Fibroblast of mammary gland (primary cell): ENCODE measurements around the gene CFTR.

Experiments used
- DNase-seq: peaks from one replicate; pipeline ENCODE4 v3.0.0-alpha.2; 2010; ENCODE audit warnings: low read depth
- H3K4me3 ChIP-seq: 2 replicates; pipeline ENCODE4 v1.5.1; 2011; ENCODE audit warnings: low read depth, mild to moderate bottlenecking, low read length, moderate library complexity; ENCODE audit not compliant: control insufficient read depth
- TF ChIP-seq, protein P1 (sequence below): conservative IDR thresholded peaks from 2 replicates; pipeline ENCODE4 v1.5.1; 2011; ENCODE audit warnings: low read depth, low read length, inconsistent platforms; ENCODE audit not compliant: control insufficient read depth, insufficient read depth

The CFTR gene

DNA sequence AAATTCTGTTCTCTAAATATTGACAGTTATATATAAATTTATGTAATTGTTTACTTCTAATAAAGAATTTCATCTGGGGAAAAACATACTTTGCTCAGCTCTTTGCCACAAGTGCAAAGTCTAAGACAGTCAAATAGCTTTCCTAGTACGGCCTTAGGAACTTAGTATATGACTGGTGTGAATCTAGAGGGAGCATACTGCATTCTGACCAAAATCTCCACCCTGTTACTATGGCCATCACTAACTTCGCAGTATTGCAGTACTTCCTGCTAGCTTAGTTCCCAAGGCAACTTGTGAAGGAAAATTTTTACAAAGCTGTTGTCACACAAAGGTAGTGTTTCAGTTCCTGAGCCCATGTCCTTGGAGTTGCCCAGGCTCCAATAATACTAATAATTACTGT lies 181.5 kb downstream of the CFTR start:
- DNase-seq = no peak
- no peak overlapping the region for H3K4me3 ChIP-seq
- TF ChIP-seq, protein P1, sequence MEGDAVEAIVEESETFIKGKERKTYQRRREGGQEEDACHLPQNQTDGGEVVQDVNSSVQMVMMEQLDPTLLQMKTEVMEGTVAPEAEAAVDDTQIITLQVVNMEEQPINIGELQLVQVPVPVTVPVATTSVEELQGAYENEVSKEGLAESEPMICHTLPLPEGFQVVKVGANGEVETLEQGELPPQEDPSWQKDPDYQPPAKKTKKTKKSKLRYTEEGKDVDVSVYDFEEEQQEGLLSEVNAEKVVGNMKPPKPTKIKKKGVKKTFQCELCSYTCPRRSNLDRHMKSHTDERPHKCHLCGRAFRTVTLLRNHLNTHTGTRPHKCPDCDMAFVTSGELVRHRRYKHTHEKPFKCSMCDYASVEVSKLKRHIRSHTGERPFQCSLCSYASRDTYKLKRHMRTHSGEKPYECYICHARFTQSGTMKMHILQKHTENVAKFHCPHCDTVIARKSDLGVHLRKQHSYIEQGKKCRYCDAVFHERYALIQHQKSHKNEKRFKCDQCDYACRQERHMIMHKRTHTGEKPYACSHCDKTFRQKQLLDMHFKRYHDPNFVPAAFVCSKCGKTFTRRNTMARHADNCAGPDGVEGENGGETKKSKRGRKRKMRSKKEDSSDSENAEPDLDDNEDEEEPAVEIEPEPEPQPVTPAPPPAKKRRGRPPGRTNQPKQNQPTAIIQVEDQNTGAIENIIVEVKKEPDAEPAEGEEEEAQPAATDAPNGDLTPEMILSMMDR = no peak

DNA sequence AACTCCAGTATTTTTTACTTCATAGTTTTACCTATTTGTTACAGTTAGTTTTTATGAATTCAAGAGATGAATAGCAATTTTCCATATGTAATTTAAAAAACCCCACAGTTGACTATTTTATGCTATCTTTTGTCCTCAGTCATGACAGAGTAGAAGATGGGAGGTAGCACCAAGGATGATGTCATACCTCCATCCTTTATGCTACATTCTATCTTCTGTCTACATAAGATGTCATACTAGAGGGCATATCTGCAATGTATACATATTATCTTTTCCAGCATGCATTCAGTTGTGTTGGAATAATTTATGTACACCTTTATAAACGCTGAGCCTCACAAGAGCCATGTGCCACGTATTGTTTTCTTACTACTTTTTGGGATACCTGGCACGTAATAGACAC lies 184.2 kb downstream of the CFTR start:
- TF ChIP-seq, protein P1 = no peak
- no peak for DNase-seq
- H3K4me3 ChIP-seq = no peak overlapping the region

DNA sequence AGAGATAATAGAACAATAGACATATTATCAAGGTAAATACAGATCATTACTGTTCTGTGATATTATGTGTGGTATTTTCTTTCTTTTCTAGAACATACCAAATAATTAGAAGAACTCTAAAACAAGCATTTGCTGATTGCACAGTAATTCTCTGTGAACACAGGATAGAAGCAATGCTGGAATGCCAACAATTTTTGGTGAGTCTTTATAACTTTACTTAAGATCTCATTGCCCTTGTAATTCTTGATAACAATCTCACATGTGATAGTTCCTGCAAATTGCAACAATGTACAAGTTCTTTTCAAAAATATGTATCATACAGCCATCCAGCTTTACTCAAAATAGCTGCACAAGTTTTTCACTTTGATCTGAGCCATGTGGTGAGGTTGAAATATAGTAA lies 185.5 kb downstream of the CFTR start:
- TF ChIP-seq, protein P1 = no peak
- H3K4me3 ChIP-seq = no peak overlapping the region
- DNase-seq = no peak

GRCh38 chr7:117666031-117666430 lies 186.2 kb downstream of the CFTR start:
- TF ChIP-seq, protein P1 = no peak
- peak; percentile 47 for DNase-seq
- no peak overlapping the region for H3K4me3 ChIP-seq

GRCh38 chr7:117666689-117667088 lies 186.9 kb downstream of the CFTR start:
- H3K4me3 ChIP-seq = no peak overlapping the region
- no peak for DNase-seq
- TF ChIP-seq, protein P1 = no peak

DNA sequence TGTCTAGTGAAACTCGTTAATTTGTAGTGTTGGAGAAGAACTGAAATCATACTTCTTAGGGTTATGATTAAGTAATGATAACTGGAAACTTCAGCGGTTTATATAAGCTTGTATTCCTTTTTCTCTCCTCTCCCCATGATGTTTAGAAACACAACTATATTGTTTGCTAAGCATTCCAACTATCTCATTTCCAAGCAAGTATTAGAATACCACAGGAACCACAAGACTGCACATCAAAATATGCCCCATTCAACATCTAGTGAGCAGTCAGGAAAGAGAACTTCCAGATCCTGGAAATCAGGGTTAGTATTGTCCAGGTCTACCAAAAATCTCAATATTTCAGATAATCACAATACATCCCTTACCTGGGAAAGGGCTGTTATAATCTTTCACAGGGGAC lies 187.6 kb downstream of the CFTR start:
- TF ChIP-seq, protein P1 = no peak
- no peak for DNase-seq
- no peak overlapping the region for H3K4me3 ChIP-seq

DNA sequence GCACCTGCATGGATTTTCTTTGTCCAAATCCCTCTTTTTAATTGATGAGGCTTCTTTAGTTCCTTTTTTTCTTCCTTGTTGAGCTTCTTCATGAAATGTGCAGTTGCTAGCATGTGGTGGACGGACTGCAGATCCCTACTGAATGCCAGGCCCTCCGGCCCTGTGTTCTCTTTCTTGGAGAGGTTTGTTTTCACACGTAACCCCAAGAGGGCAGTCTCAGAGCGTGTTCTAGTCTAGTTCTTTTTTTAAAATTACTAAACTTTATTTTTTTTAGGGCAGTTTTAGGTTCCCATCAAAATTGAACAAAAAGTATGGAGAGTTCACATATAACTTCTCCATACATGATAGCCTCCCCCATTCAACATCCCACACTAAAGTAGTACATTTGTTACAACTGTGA lies 190.0 kb downstream of the CFTR start:
- DNase-seq = peak; percentile 6
- TF ChIP-seq, protein P1 = peak; percentile 0
- no peak overlapping the region for H3K4me3 ChIP-seq
